Panc1 (cell line): Measurements from ENCODE around the gene NCKIPSD.

ENCODE experiments used
- POLR2AphosphoS5 ChIP-seq: IDR thresholded peaks from 2 replicates; pipeline ENCODE4 v1.6.1; 2012; ENCODE audit warnings: mild to moderate bottlenecking, low read depth, low read length, moderate library complexity
- SIN3A ChIP-seq: IDR thresholded peaks from 2 replicates; pipeline ENCODE4 v1.6.1; 2012; ENCODE audit warnings: low read depth, mild to moderate bottlenecking, low read length, moderate library complexity, borderline replicate concordance; ENCODE audit not compliant: insufficient read depth
- TCF7L2 ChIP-seq: IDR thresholded peaks from 2 replicates; pipeline ENCODE4 v1.6.1; 2011; ENCODE audit warnings: mild to moderate bottlenecking, low read depth, low read length, inconsistent platforms
- TF ChIP-seq, protein P1 (sequence below): fragments of 450-650 bp; IDR thresholded peaks from 2 replicates; pipeline ENCODE4 v1.5.1; 2017; ENCODE audit warnings: mild to moderate bottlenecking
- TF ChIP-seq, protein P2 (sequence below), 2 experiments: IDR thresholded peaks; 2 replicates each; pipeline ENCODE4 v1.6.1; 2011 to 2012; ENCODE audit warnings: low read depth in 2 of 2, control low read depth in 1 of 2, low read length in 1 of 2, mild to moderate bottlenecking in 1 of 2, moderate library complexity in 1 of 2; ENCODE audit not compliant: insufficient read depth in 1 of 2

GRCh38 chr3:48633743-48634142 lies 52.0 kb downstream of the NCKIPSD start:
- TF ChIP-seq, protein P1, sequence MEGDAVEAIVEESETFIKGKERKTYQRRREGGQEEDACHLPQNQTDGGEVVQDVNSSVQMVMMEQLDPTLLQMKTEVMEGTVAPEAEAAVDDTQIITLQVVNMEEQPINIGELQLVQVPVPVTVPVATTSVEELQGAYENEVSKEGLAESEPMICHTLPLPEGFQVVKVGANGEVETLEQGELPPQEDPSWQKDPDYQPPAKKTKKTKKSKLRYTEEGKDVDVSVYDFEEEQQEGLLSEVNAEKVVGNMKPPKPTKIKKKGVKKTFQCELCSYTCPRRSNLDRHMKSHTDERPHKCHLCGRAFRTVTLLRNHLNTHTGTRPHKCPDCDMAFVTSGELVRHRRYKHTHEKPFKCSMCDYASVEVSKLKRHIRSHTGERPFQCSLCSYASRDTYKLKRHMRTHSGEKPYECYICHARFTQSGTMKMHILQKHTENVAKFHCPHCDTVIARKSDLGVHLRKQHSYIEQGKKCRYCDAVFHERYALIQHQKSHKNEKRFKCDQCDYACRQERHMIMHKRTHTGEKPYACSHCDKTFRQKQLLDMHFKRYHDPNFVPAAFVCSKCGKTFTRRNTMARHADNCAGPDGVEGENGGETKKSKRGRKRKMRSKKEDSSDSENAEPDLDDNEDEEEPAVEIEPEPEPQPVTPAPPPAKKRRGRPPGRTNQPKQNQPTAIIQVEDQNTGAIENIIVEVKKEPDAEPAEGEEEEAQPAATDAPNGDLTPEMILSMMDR, result no peak
- TF ChIP-seq SIN3A (no peak), POLR2AphosphoS5 (no peak), TCF7L2 (no peak)
- TF ChIP-seq, protein P2, sequence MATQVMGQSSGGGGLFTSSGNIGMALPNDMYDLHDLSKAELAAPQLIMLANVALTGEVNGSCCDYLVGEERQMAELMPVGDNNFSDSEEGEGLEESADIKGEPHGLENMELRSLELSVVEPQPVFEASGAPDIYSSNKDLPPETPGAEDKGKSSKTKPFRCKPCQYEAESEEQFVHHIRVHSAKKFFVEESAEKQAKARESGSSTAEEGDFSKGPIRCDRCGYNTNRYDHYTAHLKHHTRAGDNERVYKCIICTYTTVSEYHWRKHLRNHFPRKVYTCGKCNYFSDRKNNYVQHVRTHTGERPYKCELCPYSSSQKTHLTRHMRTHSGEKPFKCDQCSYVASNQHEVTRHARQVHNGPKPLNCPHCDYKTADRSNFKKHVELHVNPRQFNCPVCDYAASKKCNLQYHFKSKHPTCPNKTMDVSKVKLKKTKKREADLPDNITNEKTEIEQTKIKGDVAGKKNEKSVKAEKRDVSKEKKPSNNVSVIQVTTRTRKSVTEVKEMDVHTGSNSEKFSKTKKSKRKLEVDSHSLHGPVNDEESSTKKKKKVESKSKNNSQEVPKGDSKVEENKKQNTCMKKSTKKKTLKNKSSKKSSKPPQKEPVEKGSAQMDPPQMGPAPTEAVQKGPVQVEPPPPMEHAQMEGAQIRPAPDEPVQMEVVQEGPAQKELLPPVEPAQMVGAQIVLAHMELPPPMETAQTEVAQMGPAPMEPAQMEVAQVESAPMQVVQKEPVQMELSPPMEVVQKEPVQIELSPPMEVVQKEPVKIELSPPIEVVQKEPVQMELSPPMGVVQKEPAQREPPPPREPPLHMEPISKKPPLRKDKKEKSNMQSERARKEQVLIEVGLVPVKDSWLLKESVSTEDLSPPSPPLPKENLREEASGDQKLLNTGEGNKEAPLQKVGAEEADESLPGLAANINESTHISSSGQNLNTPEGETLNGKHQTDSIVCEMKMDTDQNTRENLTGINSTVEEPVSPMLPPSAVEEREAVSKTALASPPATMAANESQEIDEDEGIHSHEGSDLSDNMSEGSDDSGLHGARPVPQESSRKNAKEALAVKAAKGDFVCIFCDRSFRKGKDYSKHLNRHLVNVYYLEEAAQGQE (IDR thresholded peaks at IDR 0.05; ENCODE audit: insufficient read depth in 1 of 2, low read depth in 2 of 2, low read length in 1 of 2), result no peak
